HG03097 (cell line): Measurements from ENCODE around the gene CD244.

Experiments
- ATAC-seq: cut with Tn5 transposase; IDR thresholded peaks from one replicate; pipeline ENCODE4 v1.9.1; 2021; ENCODE audit not compliant: unreplicated experiment, low FRiP score

Gene CD244

GRCh38 chr1:160850993-160851392, 11.7 kb downstream of the CD244 start:
- no peak for ATAC-seq

- no peak for ATAC-seq
Measured at GRCh38 chr1:160850541-160850940, 12.1 kb downstream of the CD244 start.

- ATAC-seq, result no peak
Measured at GRCh38 chr1:160846281-160846680, 16.4 kb downstream of the CD244 start.

DNA sequence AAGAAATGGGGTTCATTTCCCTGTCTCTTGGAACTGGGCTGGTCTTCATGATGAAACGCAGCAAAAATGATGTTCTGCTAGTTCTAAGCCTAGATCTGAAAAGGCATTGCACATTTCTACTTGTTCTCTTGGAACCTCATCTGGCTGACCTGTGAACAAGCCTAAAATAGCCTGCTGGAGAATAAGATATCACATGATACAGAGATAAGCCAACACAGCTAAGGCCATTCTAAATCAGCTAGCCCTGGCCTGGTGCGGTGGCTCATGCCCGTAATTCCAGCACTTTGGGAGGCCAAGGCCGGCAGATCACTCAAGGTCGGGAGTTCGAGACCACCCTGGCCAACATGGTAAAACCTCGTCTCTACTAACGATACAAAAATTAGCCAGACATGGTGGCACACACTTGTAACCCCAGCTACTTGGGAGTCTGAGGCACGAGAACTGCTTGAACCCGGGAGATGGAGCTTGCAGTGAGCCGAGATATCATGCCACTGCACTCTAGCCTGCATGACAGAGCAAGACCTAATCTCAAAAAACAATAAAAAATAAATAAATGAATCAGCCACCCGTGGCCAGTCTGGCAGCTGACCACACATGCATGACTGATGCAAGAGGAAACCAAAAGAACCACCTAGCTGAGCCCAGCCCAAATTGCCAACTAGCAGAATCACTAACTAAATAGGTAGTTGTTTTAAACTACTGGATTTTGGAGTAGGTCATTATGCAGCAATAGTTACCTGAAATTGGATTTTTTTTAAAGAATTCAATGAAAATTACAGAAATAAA, 18.0 kb downstream of the CD244 start:
- ATAC-seq, result no peak

DNA sequence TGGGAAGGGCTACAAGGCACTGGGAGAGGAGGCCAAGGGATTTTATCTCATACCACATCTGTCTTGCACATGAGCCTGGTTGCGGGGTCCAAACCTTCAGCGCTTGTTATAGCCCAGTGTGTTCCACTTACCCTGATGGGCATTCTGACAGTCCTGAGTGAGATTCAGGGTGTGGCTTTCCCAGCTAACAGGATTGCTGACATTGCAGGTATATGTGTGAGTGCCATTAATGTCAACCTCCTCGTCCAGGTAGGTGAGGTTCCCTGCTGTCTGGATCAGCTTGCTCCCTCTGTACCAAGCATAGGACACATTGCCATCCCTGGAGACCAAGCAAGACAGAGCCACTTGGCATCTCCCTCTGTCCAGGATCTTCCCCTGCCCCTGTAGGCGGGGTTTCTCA, 21.6 kb downstream of the CD244 start:
- ATAC-seq, result no peak

DNA sequence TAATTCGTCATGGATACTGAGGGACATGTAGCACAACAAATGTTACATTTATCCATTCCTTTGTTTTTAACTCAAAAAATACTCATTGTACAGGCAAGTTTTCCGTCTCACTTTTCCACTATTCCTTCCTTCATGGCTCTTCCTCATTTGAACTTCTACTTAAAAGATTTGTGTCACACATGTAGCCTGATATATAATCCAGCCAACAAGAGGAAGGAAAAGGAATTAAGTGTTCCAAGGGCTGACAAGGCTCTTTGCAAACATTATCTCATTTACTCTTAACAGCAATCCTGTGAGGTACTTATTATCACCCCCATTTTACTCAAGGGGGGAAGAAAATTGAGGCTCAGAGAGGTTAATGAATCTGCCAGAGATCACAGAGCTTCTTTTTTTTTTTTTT, 22.9 kb downstream of the CD244 start:
- ATAC-seq, result no peak

DNA sequence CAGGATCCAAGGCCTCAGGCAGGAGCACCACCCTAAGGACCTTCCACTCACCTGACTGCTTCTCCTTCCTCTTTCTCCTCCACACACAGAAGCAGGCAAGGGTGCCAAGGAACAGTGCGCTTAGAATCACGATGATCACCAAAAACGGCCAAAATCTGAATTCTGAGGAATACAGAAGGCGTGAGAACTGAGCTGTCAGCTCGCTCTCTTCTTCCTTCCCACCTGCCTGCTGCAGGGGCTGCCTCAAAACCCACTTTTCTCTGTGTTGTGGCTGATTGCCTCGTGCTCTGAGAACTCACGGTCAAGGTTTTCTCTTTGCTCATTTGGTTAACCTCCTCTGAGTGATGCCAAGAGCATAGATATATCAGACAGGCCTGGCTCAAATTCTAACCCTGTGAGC, 23.8 kb downstream of the CD244 start:
- ATAC-seq, result no peak

DNA sequence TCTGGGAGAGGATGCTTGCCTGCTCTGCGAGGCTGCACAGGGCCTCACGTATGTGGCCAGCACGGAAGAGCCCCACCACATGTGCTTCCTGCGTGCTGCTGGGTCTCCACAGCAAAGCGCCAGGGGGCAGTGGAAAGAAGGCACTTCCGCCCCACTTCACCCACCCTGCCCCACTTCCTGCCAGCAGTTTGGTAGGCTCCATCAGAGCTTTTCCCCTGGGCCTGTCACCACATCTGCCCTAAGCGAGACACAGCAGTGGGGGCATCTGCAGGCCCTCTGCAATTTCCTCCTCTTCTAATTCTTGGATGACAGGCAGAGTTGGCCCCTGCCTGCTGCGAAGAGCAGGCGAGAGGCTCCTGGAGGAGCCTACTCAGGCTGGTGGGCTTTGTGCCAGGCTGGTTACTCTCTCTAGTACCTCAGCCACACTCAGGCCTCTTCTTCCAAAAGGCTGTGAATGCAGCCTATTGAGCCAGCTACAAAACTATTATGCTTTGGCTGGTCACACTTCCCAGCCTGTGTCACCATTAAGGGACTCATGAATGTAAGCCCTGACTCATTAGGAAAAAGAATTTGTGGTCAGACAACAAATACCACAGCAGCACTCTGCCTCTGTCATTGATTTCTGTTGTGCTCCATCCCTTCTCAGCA, 25.0 kb downstream of the CD244 start:
- ATAC-seq, result peak; percentile 60

- ATAC-seq, result no peak
Measured at GRCh38 chr1:160836981-160837557, 25.6 kb downstream of the CD244 start.

- no peak for ATAC-seq
Measured at GRCh38 chr1:160836561-160836960, 26.1 kb downstream of the CD244 start.

DNA sequence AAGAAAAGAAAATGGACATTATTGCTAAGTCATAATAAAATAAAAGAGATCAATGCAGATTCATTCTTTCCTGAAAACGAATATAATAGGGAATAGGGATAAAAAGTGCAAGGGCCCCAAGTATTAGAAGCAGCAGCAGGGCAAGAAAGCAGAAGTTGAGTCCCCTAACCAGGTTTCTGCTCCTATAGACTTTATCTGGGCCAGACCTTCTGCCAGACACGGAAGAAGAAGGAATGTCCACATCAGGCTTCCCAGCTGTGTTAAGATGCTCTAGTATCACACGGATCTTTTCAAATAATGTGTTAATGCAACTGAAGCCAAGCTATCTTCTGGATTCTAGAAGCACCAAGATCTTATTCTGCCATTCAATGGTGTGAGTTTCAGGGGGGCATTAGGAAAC, 26.9 kb downstream of the CD244 start:
- ATAC-seq, result no peak

DNA sequence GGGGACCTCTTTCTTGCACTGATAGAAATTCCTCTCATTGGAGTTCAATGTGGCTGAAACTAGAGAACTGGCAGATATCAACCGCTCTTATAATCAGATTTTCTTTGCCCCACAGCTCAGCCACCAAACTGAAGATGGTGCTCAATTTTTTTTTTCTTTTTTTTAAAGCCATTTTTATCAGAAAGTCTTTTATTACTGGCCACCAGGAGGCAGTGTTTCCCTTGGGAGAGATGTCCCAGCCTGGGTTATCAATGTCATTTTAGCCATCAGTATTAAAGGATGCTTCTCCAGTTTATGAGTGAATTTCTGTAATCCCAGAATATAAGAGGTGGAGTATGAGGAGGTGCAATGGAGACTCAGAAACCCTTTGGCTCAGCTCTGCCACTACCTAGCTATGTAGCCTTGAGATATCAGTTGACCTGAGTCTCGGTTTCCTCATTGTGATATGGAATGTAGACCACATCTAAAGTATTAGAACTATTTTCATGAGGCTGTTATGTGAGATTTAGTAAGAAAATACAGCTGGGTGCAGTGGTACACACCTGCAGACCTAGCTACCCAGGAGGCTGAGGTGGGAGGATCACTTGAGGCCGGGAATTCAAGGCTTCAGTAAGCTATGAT, 27.6 kb downstream of the CD244 start:
- no peak for ATAC-seq

DNA sequence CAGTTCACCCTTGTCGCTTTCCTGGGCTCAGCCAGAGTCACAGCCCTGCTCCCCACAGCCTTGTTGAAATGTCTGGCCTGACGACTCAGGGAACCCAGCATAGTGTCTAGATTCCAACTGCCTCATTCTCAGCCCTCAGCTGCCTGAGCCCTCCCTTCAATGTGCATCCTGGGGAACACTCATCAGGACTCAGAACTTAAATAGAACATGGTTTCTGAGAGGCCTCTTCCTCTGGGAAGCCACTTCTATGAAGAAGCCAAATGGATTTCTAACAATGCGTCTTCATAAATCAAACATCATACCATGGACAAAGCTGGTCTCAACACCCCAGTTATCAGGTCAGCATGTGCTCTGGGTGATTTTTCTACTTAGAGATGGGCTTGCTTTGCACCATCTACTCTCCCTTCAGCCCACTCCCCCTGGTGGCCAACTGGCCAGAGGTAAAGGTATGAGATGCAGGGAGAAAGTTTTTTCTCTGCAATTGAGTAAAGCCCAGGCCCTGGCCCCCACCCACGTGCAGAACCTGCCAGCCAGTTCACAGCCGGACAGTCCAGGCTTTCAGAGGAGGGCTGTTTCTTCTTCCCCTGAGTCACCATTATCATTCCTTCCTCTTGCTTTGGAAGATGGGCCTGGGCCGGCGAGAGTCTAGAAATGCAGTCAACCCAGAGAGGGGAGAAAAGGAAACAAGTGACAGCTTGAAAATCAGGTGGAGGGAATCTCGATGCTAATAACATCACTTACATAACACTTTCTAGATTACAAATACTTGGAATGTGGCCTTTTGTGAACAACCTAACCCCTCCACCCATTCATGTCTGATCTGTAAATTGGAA, 32.1 kb downstream of the CD244 start:
- ATAC-seq, result no peak

GRCh38 chr1:160829766-160830165, 32.9 kb downstream of the CD244 start:
- no peak for ATAC-seq

DNA sequence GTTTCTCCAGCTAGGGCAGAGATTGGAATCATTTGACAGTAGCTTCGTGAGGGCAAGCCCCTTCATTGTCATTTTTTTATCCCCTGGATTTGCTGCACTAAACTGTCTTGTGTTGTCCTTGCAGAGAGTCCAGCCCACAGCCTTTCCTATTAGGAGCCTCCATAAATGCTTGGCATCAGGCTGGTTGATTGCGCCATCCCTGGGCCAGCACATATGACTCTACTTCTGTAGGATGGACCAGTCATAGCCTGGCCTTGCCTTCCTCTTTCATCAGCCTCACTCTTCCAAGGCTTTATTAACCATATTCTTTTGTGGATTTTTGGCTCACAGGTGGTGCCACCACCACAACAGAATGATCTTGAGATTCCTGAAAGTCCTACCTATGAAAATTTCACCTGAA, 35.3 kb downstream of the CD244 start:
- ATAC-seq, result no peak

DNA sequence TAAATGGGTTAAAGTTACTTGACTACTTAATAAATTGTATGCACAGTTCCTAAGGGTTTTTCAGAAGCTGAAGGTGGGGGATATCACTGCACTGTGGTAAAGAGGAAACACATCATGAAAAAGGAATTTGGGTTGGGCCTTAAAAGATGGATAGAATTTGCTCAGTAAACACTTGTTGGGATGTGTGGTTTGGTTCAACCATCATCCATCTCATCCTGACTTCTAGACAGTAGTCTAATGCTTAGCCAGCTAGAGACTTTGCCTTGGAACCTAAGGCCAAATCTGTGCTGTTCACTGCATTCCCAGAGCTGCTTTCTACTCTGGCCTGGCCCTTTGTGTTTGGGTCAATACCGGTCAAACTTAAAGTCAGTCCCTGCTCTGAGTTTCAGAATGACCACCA, 36.1 kb downstream of the CD244 start:
- ATAC-seq, result no peak

GRCh38 chr1:160823296-160823695, 39.4 kb downstream of the CD244 start:
- ATAC-seq, result no peak

- ATAC-seq, result no peak
Measured at GRCh38 chr1:160821627-160822026, 41.1 kb downstream of the CD244 start.

- no peak for ATAC-seq
Measured at GRCh38 chr1:160819186-160819585, 43.5 kb downstream of the CD244 start.

DNA sequence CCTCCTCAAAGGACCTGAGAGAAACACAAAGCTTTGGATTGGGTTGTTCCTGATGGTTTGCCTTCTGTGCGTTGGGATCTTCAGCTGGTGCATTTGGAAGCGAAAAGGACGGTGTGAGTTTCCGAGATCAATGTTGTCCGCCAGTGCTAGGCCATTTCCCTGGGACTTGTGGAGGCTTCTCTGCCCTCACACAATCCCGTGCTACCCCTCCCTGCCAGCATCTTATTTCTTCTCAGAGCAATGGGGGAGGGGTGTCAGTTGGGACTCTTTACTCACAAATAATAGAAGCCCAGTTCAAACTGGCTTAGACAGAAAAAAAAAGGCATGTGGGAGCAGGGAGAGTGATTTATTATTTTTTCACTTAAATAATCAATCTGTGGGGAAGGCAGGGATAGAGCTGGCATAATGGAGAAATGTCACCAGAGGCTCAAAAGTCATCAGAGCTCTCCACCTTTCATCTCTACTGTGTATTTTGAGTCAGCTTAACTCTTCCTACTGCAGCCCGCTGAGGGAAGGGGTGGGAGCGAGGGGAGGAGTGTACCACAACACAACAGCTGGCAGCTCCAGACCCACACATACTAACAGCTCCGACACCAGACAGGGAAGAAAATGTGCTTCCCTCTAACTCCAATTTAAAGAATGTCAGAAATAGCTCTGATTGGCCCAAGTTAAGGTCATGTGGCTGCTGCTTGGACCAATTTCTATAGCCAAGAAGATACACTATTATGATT, 44.3 kb downstream of the CD244 start:
- ATAC-seq, result no peak
